Hematopoietic multipotent progenitor cell treated with erythropoietin and hydrocortisone succinate and interleukin-3 and kit ligand, for 6 days (in vitro differentiated cells): ENCODE results near the gene STKLD1.
"Not testable (repeated sequence)": the region's sequence is repeated elsewhere in the genome, so short reads cannot be mapped to it uniquely, and the experiment has no call there.

Experiments used
- DNase-seq: peaks from one replicate; pipeline ENCODE4 v3.0.0-alpha.2; 2015

STKLD1 gene

GRCh38 chr9:133389025-133389557 is 12.9 kb downstream of the STKLD1 start:
- DNase-seq = no peak

DNA sequence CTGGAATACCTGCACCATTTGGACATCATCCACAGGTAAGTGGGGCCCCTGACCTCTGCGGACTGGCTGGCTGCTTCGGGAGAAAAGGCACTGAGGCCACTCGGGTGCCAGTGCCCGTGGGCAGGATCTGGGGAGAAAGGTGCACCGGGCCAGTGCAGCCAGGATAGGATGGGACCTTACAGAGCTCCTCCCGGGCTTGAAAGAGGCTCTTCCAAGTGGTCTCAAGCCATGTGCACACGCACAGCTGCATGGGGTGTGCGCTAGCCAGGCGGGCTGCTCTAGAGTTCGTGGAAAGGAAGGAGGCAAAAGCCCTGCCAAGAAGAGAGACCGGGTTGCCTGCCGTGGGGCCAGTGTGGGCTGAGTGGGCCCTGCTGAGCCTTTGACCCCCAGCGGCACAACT is 13.4 kb downstream of the STKLD1 start:
- no peak for DNase-seq

DNA sequence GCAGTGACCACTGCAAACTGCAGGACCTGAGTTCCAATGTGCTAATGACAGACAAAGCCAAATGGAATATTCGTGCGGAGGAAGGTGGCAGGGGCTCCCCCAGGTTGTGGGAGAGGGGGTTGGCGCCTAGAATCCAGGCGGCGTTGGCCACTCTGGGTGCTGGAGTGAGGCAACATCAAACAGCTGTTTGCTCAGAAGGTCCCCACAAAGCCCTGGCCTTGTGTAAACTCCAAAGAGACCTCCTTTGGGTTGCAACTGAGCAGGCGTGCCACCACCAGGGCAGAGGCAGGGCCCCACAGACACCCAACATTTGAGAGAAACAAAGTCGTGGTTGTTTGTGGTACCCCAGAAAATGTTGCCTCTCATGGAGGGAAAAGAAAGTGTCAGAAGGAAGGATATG is 14.5 kb downstream of the STKLD1 start:
- DNase-seq = no peak

DNA sequence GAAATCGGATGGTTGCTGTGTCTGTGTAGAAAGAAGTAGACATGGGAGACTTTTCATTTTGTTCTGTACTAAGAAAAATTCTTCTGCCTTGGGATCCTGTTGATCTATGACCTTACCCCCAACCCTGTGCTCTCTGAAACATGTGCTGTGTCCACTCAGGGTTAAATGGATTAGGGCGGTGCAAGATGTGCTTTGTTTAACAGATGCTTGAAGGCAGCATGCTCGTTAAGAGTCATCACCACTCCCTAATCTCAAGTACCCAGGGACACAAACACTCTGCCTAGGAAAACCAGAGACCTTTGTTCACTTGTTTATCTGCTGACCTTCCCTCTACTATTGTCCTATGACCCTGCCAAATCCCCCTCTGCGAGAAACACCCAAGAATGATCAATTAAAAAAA is 15.3 kb downstream of the STKLD1 start:
- not testable (repeated sequence) for DNase-seq

GRCh38 chr9:133392308-133392707 is 16.1 kb downstream of the STKLD1 start:
- DNase-seq = not testable (repeated sequence)

DNA sequence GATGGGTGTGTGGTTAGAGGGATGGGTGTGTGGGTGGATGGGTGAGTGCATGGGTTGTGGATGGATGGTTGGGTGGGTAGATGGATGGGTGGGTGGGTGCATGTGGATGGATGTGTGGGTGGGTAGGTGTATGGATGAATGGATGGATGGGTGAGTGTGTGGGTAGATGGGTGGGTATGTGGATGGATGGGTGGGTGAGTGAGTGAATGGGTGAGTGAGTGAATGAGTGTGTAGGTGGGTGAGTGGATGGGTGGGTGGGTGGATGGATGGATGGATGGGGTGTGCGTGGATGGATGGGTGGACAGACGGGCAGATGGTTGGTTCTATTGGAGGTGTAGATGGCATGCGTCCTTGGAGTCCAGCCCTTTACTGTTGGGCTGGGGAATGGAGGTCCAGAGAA is 17.2 kb downstream of the STKLD1 start:
- no peak for DNase-seq

GRCh38 chr9:133394687-133395271 is 18.6 kb downstream of the STKLD1 start:
- DNase-seq = no peak

DNA sequence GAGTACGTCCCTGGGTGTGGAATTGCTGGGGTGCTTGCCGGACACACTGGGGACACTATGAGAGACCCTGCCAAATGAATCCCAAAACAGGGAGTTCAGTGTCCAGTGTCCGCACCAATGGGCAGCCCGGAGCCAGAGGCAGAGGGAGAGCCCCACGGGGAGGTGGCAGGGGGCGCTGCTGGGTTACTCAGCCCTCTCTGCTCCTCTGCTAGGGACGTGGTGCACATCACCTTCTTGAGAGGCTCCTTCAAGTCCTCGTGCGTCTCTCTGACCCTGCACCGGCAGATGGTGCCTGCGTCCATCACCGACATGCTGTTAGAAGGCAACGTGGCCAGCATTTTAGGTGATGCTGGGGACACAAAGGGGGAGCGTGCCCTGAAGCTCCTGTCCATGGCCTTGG is 20.8 kb downstream of the STKLD1 start:
- no peak for DNase-seq

DNA sequence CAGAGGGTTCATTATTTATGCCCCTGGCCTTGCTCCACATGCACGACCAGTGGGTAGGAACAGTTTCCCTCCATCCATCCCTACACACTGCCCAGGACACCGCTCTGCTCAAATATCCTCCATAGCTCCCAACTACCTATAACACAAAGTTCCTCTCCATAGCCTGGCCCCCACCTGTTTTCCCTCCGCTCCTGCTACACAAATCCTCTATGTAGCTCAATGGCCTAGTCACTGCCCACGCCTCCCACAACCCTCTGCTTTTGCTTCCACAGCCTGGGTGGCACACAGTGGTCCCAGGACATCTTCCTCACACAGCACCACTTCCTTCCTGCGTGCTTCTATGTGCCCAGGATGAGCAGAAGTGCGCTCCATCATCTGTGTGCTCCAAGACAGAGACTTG is 21.2 kb downstream of the STKLD1 start:
- DNase-seq = no peak

DNA sequence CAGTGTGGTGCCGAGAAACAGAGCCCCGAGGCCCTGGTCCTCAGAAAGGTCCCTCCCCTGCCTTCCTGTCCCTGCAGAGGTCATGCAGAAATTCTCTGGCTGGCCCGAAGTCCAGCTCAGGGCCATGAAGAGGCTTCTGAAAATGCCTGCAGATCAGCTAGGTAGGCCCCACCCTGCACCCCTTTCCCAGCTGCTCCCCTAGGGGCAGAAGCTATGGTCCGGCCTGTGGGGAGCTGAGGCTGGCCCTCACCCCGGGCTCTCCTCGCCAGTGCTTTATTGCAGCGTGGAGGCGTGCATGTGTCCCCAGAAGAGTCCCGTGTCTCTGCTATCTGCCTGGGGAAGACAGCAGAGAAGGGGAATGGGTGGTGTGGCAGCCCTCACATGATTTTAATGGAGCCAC is 21.7 kb downstream of the STKLD1 start:
- no peak for DNase-seq

- no peak for DNase-seq
Measured at GRCh38 chr9:133400292-133400691, 24.1 kb downstream of the STKLD1 start.

GRCh38 chr9:133401588-133401987 is 25.4 kb downstream of the STKLD1 start:
- DNase-seq = peak; percentile 49

GRCh38 chr9:133402689-133403088 is 26.5 kb downstream of the STKLD1 start:
- DNase-seq = no peak

GRCh38 chr9:133403766-133404453 is 27.7 kb downstream of the STKLD1 start:
- peak; percentile 73 for DNase-seq

- no peak for DNase-seq
Measured at GRCh38 chr9:133404454-133405002, 28.4 kb downstream of the STKLD1 start.

DNA sequence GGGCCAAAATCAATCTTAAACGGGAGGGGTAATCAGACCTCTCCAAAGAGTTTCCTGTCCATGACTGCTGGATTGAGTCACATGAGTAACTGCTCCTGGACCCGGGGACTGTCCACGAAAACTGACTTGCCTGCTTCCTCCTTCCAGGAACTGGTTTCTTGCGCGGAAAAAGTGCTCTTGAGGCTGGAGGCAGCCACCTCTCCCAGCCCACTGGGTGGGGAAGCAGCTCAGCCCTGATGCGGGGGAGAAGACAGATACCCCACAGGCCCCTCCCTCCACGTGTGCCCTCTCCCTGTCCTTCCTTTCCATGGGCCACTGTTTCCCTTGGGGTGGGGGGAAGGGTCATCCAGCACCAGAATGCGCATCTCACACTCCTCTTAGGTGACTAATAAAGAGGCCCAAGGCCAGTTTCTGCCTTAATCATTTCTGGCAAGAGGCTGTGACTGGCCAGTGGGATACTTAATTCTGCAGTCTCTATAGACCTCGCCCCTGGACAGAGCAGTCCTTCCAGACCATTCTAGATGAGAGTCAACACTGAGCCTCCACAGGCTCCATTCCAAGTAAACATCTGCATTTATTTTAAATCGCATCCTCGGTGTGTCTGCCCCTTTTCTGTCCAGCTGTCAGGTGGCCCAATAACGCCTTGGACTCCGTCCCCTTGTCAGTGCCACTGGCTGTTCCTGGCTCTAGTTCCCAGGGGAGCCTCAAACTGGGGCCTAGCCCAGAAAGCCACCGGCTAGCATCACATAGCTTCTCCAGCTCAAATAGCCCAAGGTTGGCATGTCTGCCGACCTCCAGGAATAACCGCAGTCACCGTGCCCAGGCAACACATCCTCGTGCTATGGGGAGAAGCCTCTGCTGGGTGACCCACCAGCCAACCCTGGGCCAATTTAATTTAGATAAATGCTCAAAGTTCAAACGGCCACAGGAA is 29.6 kb downstream of the STKLD1 start:
- DNase-seq = no peak

- DNase-seq = peak; percentile 89
Measured at GRCh38 chr9:133406480-133407307, 30.5 kb downstream of the STKLD1 start.

DNA sequence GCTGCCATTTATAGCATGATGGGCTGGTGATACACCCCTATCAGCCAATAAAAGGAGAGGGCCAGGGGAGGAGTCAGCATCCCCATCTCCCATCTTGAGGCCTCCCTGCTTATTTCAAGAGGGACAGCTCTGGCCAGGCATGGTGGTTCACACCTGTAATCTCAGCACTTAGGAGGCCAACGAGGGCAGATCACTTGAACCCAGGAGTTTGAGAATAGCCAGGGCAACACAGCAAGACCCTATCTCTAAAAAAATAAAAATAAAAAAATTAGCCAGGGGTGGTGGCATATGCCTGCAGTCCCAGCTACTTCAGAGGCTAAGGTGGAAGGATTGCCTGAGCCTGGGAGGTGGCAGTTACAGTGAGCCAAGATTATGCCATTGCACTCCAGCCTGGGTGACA is 31.9 kb downstream of the STKLD1 start:
- no peak for DNase-seq

GRCh38 chr9:133415170-133415569 is 39.0 kb downstream of the STKLD1 start:
- DNase-seq = no peak

DNA sequence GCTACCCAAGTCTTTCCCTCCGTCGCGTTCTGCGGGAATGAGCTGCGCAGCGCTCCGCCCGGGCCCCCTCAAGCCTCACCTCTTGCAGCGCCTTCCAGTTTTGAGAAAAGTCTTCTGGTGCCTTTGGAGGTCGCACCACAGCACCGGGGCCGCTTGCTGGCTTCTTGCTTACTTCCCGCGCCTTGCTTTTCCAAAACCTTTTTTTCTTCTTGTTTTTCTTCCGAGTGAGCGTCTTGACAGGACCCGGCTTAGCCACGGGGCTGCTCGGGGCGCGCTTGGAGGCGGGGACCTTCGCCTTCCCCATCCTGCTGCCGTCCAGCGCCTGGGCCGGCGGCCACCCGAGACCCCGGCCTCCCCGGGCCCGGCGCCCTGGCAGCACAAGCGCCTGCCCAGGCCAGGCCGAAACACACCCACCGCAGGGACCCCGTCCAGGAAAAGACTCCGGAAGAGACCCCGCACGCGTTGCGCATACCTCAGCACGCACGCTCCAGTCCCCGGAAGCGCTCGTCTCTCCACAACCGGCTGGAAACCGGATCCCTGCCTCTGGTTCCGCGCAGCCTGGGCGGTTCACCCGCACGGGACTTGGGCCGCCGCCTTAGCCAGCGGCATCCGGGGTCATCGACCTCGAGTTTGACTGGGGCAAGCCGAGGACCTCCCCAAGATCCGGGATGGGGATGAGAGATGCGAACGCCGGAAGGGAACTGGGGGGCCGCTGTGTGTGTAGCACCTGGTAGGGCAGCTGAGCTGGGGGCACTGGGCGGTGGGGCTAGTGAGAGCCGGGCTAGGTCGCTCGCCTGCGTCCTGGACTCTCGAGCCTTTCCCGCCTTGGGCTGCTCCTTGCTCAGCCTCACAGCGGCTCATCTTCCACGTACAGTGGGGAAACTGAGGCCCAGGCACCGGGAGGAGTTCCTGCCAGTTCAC is 41.6 kb downstream of the STKLD1 start, which contains the start of gene REXO4:
Gene REXO4 (minus strand): TSS at position 470 of the 921 bp plus-strand sequence. CDS start 166 bp downstream, at position 304.
- peak; percentile 92 for DNase-seq

DNA sequence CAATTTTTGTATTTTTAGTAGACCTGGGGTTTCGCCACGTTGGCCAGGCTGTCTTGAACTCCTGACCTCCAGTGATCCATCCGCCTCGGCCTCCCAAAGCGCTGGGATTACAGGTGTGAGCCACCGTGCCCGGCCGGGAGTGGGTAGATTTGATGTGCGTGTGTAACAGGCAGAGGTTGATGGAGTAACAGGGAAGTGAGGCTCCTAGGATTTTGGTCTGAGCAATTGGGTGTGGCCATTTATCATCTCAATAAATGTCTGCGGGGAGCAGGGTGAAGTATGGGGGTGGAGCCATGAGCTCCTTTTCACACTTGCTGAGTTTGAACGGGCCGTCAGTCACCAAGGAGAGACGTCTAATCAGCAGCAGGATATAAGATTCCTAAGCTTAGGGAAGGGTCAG is 42.8 kb downstream of the STKLD1 start:
- DNase-seq = peak; percentile 71
